Sigmoid colon (tissue), 4 donors: Measurements from ENCODE around the gene ANKRD6.

ENCODE experiments used
- EP300 ChIP-seq, 4 donors: sonication (generic); formaldehyde crosslinking; IDR thresholded peaks; one replicate each; pipeline ENCODE4 v1.6.1; 2017; ENCODE audit warnings: antibody characterized with exemption in 4 of 4
- POLR2A ChIP-seq, 2 donors: fragments of 450-650 bp; IDR thresholded peaks; one replicate each; pipeline ENCODE4 v1.6.1; 2016; ENCODE audit warnings: antibody characterized with exemption in 2 of 2, mild to moderate bottlenecking in 2 of 2, moderate library complexity in 2 of 2

DNA sequence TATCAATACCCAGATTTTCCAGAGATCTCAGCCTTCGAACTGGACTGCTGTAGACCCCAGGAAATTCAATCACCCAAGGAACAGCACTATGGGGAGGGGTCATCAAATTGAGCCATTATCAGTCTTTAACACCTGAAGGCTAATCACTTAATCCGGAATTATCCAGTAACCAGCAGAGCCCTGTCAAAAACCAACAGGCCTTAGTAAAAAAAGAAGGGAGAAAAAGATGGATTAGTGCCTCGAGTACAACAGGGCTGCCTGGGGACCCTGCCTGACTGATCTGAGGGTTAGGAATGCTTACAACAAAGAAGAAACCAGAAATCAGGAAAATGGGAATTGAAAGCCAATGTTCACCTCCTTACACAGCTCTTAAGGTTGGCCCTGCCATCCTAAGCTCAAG, 28.4 kb upstream of the ANKRD6 start:
- TF ChIP-seq EP300 (IDR thresholded peaks at IDR 0.05) (no peak), POLR2A (IDR thresholded peaks at IDR 0.05) (no peak)
